IMR-90 (cell line): ENCODE measurements around the gene DNAH8. TPM values are rescaled to one million over a fixed set of nuclear protein-coding genes. Genes with fewer than 3 reads are reported as not detected.

Experiments used
- ATAC-seq: fragments of 200-7000 bp; cut with Tn5 transposase; 2 replicates; pipeline ENCODE4 v1.9.1; 2020; ENCODE audit warnings: low read depth, mild to moderate bottlenecking, moderate library complexity
- BruUV-seq: library from RNA; stranded (reverse); fragments of 400-500 nt; replicated peaks from 2 replicates; lab custom pipeline; 2021; lab: Mats Ljungman, UMichigan
- CTCF ChIA-PET: fragments of 300-600 bp; formaldehyde crosslinking; extraction: SDS; loops from one replicate; lab custom pipeline; 2021; ENCODE audit warnings: antibody characterized with exemption; lab: Yijun Ruan, JAX
- POLR2A ChIA-PET: fragments of 300-600 bp; sonication (Branson Sonifier 250); formaldehyde crosslinking; loops from one replicate; lab custom pipeline; 2022; ENCODE audit warnings: antibody characterized with exemption; ENCODE audit not compliant: unreplicated experiment; lab: Charles Lee
- DNase-seq: peaks from one replicate; pipeline ENCODE4 v3.0.0; 2013
- H2AFZ ChIP-seq: replicated peaks from 2 replicates; pipeline ENCODE3; 2013; ENCODE audit warnings: low read length, mild to moderate bottlenecking; ENCODE audit not compliant: poor library complexity
- H2AK5ac ChIP-seq: 2 replicates; pipeline ENCODE4 v1.6.1; 2013; ENCODE audit warnings: low read depth, low read length, inconsistent platforms
- H2AK9ac ChIP-seq: replicated peaks from 2 replicates; pipeline ENCODE3; 2013; ENCODE audit warnings: mild to moderate bottlenecking, low read depth, low read length, moderate library complexity; ENCODE audit not compliant: poor library complexity
- H2BK120ac ChIP-seq: 2 replicates; pipeline ENCODE4 v1.6.1; 2013; ENCODE audit warnings: low read depth, low read length, inconsistent platforms
- H2BK15ac ChIP-seq: 3 replicates; pipeline ENCODE4 v1.6.1; 2013; ENCODE audit warnings: low read depth, low read length, inconsistent platforms
- H2BK20ac ChIP-seq: 2 replicates; pipeline ENCODE4 v1.6.1; 2013; ENCODE audit warnings: low read depth, mild to moderate bottlenecking, inconsistent platforms, low read length, moderate library complexity
- H2BK5ac ChIP-seq: 2 replicates; pipeline ENCODE4 v1.6.1; 2013; ENCODE audit warnings: mild to moderate bottlenecking, low read depth, low read length, inconsistent platforms; ENCODE audit not compliant: poor library complexity, severe bottlenecking
- H3K14ac ChIP-seq: replicated peaks from 2 replicates; pipeline ENCODE4 v1.6.1; 2013; ENCODE audit warnings: low read depth, low read length, inconsistent platforms
- H3K18ac ChIP-seq: 2 replicates; pipeline ENCODE4 v1.6.1; 2013; ENCODE audit warnings: low read depth, low read length, control low read depth
- H3K23ac ChIP-seq: 2 replicates; pipeline ENCODE4 v1.6.1; 2013; ENCODE audit warnings: low read depth, low read length, inconsistent platforms
- H3K27ac ChIP-seq: 2 replicates; pipeline ENCODE4 v1.5.1; 2013; ENCODE audit warnings: mild to moderate bottlenecking, control low read depth, low read length; ENCODE audit not compliant: insufficient read depth
- H3K27me3 ChIP-seq: 2 replicates; pipeline ENCODE4 v1.6.1; 2013; ENCODE audit warnings: low read length; ENCODE audit not compliant: control insufficient read depth, insufficient read depth
- H3K36me3 ChIP-seq: 2 replicates; pipeline ENCODE4 v1.6.1; 2013; ENCODE audit warnings: low read length, mixed read lengths; ENCODE audit not compliant: control insufficient read depth, insufficient read depth
- H3K4ac ChIP-seq: 2 replicates; pipeline ENCODE4 v1.6.1; 2013; ENCODE audit warnings: low read depth, low read length, inconsistent platforms
- H3K4me1 ChIP-seq: 2 replicates; pipeline ENCODE4 v1.6.1; 2013; ENCODE audit warnings: low read length, mixed read lengths; ENCODE audit not compliant: control insufficient read depth, insufficient read depth
- H3K4me2 ChIP-seq: 2 replicates; pipeline ENCODE4 v1.6.1; 2013; ENCODE audit warnings: low read depth, mild to moderate bottlenecking, control low read depth, low read length, moderate library complexity
- H3K4me3 ChIP-seq: 2 replicates; pipeline ENCODE4 v1.5.1; 2013; ENCODE audit warnings: low read depth, mild to moderate bottlenecking, control low read depth, low read length, moderate library complexity; ENCODE audit not compliant: insufficient read depth
- H3K56ac ChIP-seq: 2 replicates; pipeline ENCODE4 v1.6.1; 2013; ENCODE audit warnings: low read length, inconsistent platforms; ENCODE audit not compliant: insufficient read depth; ENCODE audit errors: extremely low read depth
- H3K79me1 ChIP-seq, 2 experiments: 2 replicates each; pipeline ENCODE4 v1.6.1; 2013; ENCODE audit warnings: low read length in 2 of 2, inconsistent platforms in 1 of 2, low read depth in 1 of 2
- H3K9ac ChIP-seq: 2 replicates; pipeline ENCODE4 v1.6.1; 2013; ENCODE audit warnings: low read depth, low read length, control low read depth
- H3K9me1 ChIP-seq: 2 replicates; pipeline ENCODE4 v1.6.1; 2013; ENCODE audit warnings: low read length, inconsistent platforms; ENCODE audit not compliant: insufficient read depth
- H3K9me3 ChIP-seq: 2 replicates; pipeline ENCODE4 v1.6.1; 2013; ENCODE audit warnings: low read length; ENCODE audit not compliant: control insufficient read depth, insufficient read depth
- H4K20me1 ChIP-seq: 2 replicates; pipeline ENCODE4 v1.6.1; 2013; ENCODE audit warnings: low read length, inconsistent platforms; ENCODE audit not compliant: insufficient read depth
- H4K5ac ChIP-seq: 2 replicates; pipeline ENCODE4 v1.6.1; 2013; ENCODE audit warnings: mild to moderate bottlenecking, low read depth, low read length, control low read depth
- H4K8ac ChIP-seq, 2 experiments: 2 replicates each; pipeline ENCODE4 v1.6.1; 2013; ENCODE audit warnings: low read depth in 2 of 2, low read length in 2 of 2, control low read depth in 1 of 2, inconsistent platforms in 1 of 2
- H4K91ac ChIP-seq: 2 replicates; pipeline ENCODE4 v1.6.1; 2013; ENCODE audit warnings: low read depth, low read length, inconsistent platforms; ENCODE audit not compliant: insufficient read depth
- BHLHE40 ChIP-seq: fragments of 150-350 bp; IDR thresholded peaks from 2 replicates; pipeline ENCODE4 v1.6.1; 2016; ENCODE audit warnings: mild to moderate bottlenecking, low read depth, low read length
- CEBPB ChIP-seq: IDR thresholded peaks from 2 replicates; pipeline ENCODE4 v1.6.1; 2012; ENCODE audit warnings: low read depth, low read length, improper control_type of control experiment
- CHD1 ChIP-seq: IDR thresholded peaks from 2 replicates; pipeline ENCODE4 v1.6.1; 2012; ENCODE audit warnings: low read depth, low read length, improper control_type of control experiment
- FOS ChIP-seq: fragments of 150-350 bp; IDR thresholded peaks from 2 replicates; pipeline ENCODE4 v1.6.1; 2016; ENCODE audit warnings: low read depth, low read length
- MAFK ChIP-seq: IDR thresholded peaks from 2 replicates; pipeline ENCODE4 v1.6.1; 2012; ENCODE audit warnings: low read depth, low read length, improper control_type of control experiment
- MXI1 ChIP-seq: IDR thresholded peaks from 2 replicates; pipeline ENCODE4 v1.6.1; 2012; ENCODE audit warnings: low read depth, mild to moderate bottlenecking, low read length, moderate library complexity, borderline replicate concordance
- NFE2L2 ChIP-seq: fragments of 150-350 bp; IDR thresholded peaks from 2 replicates; pipeline ENCODE4 v1.6.1; 2016; ENCODE audit warnings: low read depth, mild to moderate bottlenecking, low read length
- RAD21 ChIP-seq: IDR thresholded peaks from 2 replicates; pipeline ENCODE4 v1.6.1; 2012; ENCODE audit warnings: low read length, improper control_type of control experiment
- RCOR1 ChIP-seq: IDR thresholded peaks from 2 replicates; pipeline ENCODE4 v1.6.1; 2012; ENCODE audit warnings: mild to moderate bottlenecking, low read length, improper control_type of control experiment; ENCODE audit not compliant: insufficient replicate concordance
- RFX5 ChIP-seq: IDR thresholded peaks from 2 replicates; pipeline ENCODE4 v1.8.0; 2012; ENCODE audit warnings: low read depth, mild to moderate bottlenecking, low read length, moderate library complexity
- WGBS, 2 experiments: methylation state at CpG; one replicate each; pipeline versions ENCODE4 v1.1.5 to v1.1.7; 2013; ENCODE audit warnings: missing lambda C conversion rate in 2 of 2; ENCODE audit not compliant: insufficient read length in 1 of 2; ENCODE audit errors: extremely low coverage in 2 of 2; 5-methylcytosine and 5-hydroxymethylcytosine counted together
- dilution Hi-C: fragments of 300-500 bp; cut with HindIII; formaldehyde crosslinking; loops from one replicate; pipeline ENCODE4 v1.14.3; 2018; ENCODE audit warnings: low sequenced_read_pairs; ENCODE audit not compliant: unreplicated experiment
- in situ Hi-C: fragments of 300-500 bp; cut with MboI; formaldehyde crosslinking; loops from 3 replicates; pipeline ENCODE4 v1.14.3; 2019; ENCODE audit warnings: low sequenced_read_pairs, inconsistent platforms, mixed read lengths
- intact Hi-C: fragments of 100-400 bp; cut with micrococcal nuclease; formaldehyde crosslinking; loops from 2 replicates; pipeline ENCODE4 v1.10.0; 2022
- polyA plus RNA-seq, 3 experiments: library from polyadenylated mRNA; depleted of rRNA; stranded (reverse); fragments of >200 nt; gene quantifications; 2 replicates each; pipeline ENCODE4 v1.2.3, GENCODE V29; 2012; ENCODE audit warnings: low replicate concordance in 1 of 3
- total RNA-seq: library from RNA; depleted of rRNA; stranded (reverse); fragments of >200 nt; gene quantifications from 2 replicates; pipeline ENCODE4 v1.2.3, GENCODE V29; 2012
- TF ChIP-seq, protein P1 (sequence below): conservative IDR thresholded peaks from 2 replicates; pipeline ENCODE4 v1.5.1; 2012; ENCODE audit warnings: mild to moderate bottlenecking, low read depth, low read length, improper control_type of control experiment

DNAH8 gene
- total and polyA plus RNA-seq, 2 of the 4 experiments (the other 2 are of a cell fraction) = not detected

DNA sequence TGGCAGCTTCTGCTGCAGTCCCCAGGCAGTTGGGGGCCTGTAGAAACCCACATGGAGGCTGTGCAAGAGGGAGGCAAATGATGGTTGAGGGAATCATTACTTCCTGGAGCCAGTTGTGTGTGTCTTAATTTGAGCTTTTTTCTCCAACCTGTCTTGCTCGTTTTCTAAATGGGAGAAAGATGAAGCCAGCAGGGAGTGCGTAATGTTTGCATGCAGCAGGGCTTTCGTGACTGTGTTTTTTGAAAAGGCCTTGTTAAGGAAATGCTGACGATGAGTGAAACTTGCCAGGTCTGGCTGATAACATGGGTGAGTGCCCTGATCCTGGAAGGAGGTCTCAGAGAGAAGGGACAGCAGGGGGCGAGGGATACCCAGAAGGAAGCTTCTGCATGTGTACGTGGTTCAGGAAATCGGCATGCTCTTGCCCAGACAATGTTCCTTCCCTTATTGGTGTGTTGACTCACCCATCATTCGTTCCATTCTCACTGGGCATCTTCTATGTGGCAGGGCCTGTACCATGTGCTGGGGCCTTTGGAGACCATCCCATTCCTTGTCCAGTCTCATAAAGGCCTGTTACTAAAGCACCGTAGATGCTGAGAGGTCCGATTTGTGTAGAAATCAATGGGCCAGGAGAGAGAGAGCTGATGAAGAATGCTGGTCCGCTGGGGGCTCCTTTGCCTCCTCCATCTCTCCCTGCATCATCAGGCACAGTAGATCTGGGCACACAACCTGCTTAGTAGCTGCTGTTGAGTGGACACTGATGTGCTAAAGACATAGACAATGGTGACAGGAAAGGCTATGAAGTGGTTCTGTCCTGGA is 360.9 kb downstream of the DNAH8 start:
- Histone ChIP-seq H2AK9ac (no peak overlapping the region), H3K9ac (no peak overlapping the region), H4K8ac (no peak overlapping the region), H2AFZ (peak overlapping the region; percentile 23), H4K91ac (no peak overlapping the region), H3K4ac (no peak overlapping the region), H3K9me3 (no peaks in the 10 kb centered on the region), H3K27ac (no peak overlapping the region), H3K27me3 (no peaks in the 10 kb centered on the region; the same call in 1 of the 2 replicates), H3K79me1 (no peaks in the 10 kb centered on the region), H3K36me3 (no peaks in the 10 kb centered on the region), H2BK20ac (no peak overlapping the region), H3K56ac (no peak overlapping the region), H4K20me1 (no peaks in the 10 kb centered on the region), H2AK5ac (no peak overlapping the region), H3K9me1 (no peaks in the 10 kb centered on the region), H3K4me3 (no peak overlapping the region), H3K4me2 (no peak overlapping the region), H3K4me1 (no peaks in the 10 kb centered on the region), H3K14ac (no peak overlapping the region), H2BK120ac (no peak overlapping the region), H2BK15ac (no peak overlapping the region), H2BK5ac (no peak overlapping the region), H3K18ac (no peak overlapping the region), H3K23ac (no peak overlapping the region), H4K5ac (no peak overlapping the region)
- WGBS, 2 experiments = 53% methylated on average over 4 of the region's 11 CpGs; no CpG with 5 or more reads in 1 of the 2 experiments
- DNase-seq = no peak
- CTCF ChIA-PET = no interaction called here
- intact Hi-C loops (no loop called here), in situ Hi-C loops (no loop called here), dilution Hi-C loops (no loop called here)
- TF ChIP-seq RCOR1 (no peak), FOS (no peak), BHLHE40 (no peak), RFX5 (no peak), MAFK (no peak), RAD21 (no peak), MXI1 (no peak), CEBPB (no peak), NFE2L2 (no peak), CHD1 (no peak)
- TF ChIP-seq, protein P1, sequence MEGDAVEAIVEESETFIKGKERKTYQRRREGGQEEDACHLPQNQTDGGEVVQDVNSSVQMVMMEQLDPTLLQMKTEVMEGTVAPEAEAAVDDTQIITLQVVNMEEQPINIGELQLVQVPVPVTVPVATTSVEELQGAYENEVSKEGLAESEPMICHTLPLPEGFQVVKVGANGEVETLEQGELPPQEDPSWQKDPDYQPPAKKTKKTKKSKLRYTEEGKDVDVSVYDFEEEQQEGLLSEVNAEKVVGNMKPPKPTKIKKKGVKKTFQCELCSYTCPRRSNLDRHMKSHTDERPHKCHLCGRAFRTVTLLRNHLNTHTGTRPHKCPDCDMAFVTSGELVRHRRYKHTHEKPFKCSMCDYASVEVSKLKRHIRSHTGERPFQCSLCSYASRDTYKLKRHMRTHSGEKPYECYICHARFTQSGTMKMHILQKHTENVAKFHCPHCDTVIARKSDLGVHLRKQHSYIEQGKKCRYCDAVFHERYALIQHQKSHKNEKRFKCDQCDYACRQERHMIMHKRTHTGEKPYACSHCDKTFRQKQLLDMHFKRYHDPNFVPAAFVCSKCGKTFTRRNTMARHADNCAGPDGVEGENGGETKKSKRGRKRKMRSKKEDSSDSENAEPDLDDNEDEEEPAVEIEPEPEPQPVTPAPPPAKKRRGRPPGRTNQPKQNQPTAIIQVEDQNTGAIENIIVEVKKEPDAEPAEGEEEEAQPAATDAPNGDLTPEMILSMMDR = no peak
- no peak for ATAC-seq
- BruUV-seq = no TSS peak
- POLR2A ChIA-PET = no interaction called here
